ENCODE data around the gene MED25.
A peak's percentile ranks its signal among the peaks of the same experiment; 100 is the strongest.

DNA sequence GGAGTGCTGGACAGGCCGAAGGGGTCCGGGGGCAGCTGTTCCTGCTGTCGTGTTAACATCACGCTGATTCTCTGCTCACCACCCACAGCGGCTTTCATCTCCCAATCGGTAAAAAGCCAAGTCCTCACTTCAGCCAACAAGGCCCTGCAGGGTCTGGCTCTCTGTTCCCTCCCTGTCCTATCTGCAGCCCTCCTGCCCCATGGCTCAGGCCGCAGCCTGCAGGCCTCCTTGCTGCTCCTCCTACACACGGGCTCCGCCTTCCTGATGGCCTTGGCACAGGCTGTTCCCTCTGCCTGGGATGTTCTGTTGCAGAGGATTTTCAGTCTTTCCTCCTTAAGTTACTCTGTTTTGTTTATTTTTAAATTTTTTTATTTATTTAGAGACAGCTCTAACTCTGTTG is 27.2 kb upstream of the MED25 start:
- no peak for TF ChIP-seq CTCF (IDR thresholded peaks at IDR 0.05)
- no peak for TF ChIP-seq POLR2A (IDR thresholded peaks at IDR 0.05)
- TF ChIP-seq POLR2AphosphoS5 (IDR thresholded peaks at IDR 0.05), result peak; percentile 7

Measured in prostate gland (tissue), 2 donors.